HL-60 (cell line): ENCODE measurements around the gene ITGA5.

Experiments used
- DNase-seq, 2 experiments: peaks; one replicate each; pipeline ENCODE4 v3.0.0-alpha.2; 2010 to 2020; ENCODE audit warnings: low read depth in 1 of 2, low spot score in 1 of 2
- H3K27ac ChIP-seq: fragments of 250-450 bp; sonication (Bioruptor Pico); replicated peaks from 2 replicates; pipeline ENCODE4 v1.5.1; 2020; ENCODE audit warnings: mild to moderate bottlenecking, moderate library complexity
- H3K27me3 ChIP-seq: fragments of 250-450 bp; sonication (Bioruptor Pico); 2 replicates; pipeline ENCODE4 v1.5.1; 2021; ENCODE audit warnings: mild to moderate bottlenecking, moderate library complexity; ENCODE audit not compliant: insufficient read depth, poor library complexity, severe bottlenecking
- H3K4me3 ChIP-seq: replicated peaks from 2 replicates; pipeline ENCODE4 v1.5.1; 2011; ENCODE audit warnings: mild to moderate bottlenecking, control low read depth, low read length; ENCODE audit not compliant: insufficient read depth
- GABPA ChIP-seq: IDR thresholded peaks from 2 replicates; pipeline ENCODE4 v1.6.1; 2012; ENCODE audit warnings: low read depth
- POLR2AphosphoS5 ChIP-seq: IDR thresholded peaks from 2 replicates; pipeline ENCODE4 v1.6.1; 2012; ENCODE audit warnings: low read depth
- SPI1 ChIP-seq: IDR thresholded peaks from 2 replicates; pipeline ENCODE4 v1.6.1; 2012; ENCODE audit warnings: low read depth, mild to moderate bottlenecking, borderline replicate concordance
- TF ChIP-seq, protein P1 (sequence below): IDR thresholded peaks from one replicate; pipeline ENCODE4 v1.5.1; 2011; ENCODE audit warnings: low read length, control low read depth, inconsistent platforms; ENCODE audit not compliant: insufficient read depth
- TF ChIP-seq, protein P2 (sequence below): IDR thresholded peaks from 2 replicates; pipeline ENCODE4 v1.6.1; 2012; ENCODE audit warnings: low read depth; ENCODE audit not compliant: insufficient replicate concordance

The ITGA5 gene

DNA sequence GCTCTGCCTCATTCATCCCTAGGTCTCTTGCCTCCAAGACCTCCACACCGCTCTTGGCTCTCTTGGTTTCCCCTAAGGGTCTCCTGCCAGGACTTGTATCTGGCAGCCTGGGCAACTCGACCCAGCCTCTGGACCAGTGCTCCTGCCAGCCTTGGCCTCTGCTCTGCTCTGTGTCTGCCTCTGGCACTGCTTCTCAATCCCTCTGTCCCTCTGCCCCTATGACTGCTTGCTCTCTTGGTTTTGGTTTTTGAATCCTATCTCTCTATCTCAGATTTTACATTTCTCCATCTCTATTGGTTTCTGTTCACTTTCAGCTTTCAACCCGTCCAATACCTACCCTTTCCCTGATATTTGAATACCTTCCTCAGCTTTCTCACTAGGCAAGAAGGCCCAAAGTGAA lies 6.3 kb downstream of the ITGA5 start:
- peak overlapping the region; percentile 31 for H3K4me3 ChIP-seq

DNA sequence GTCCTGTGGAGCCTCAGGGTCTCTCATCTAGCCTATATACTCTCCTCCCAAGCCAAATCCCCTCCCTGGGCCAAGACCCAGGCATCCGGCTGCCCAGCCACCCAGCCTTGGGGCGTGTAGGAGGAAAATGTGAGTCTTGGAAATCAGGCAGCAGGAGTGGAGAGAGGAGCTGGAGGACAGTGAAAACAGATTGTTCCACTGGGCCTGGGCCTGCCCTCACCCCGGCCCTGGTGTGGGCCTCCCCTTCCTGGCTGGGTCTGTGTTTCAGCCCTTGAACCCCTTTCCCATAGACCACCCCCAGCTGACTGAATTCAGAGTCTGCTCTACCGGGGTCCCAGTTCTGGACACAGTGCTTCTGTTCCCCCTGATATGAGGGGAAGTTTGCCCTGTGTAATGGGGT lies 6.7 kb downstream of the ITGA5 start:
- TF ChIP-seq, protein P1, sequence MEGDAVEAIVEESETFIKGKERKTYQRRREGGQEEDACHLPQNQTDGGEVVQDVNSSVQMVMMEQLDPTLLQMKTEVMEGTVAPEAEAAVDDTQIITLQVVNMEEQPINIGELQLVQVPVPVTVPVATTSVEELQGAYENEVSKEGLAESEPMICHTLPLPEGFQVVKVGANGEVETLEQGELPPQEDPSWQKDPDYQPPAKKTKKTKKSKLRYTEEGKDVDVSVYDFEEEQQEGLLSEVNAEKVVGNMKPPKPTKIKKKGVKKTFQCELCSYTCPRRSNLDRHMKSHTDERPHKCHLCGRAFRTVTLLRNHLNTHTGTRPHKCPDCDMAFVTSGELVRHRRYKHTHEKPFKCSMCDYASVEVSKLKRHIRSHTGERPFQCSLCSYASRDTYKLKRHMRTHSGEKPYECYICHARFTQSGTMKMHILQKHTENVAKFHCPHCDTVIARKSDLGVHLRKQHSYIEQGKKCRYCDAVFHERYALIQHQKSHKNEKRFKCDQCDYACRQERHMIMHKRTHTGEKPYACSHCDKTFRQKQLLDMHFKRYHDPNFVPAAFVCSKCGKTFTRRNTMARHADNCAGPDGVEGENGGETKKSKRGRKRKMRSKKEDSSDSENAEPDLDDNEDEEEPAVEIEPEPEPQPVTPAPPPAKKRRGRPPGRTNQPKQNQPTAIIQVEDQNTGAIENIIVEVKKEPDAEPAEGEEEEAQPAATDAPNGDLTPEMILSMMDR, result no peak
- TF ChIP-seq GABPA (no peak), SPI1 (no peak), POLR2AphosphoS5 (no peak; the same call in 1 of the 2 replicates)
- TF ChIP-seq, protein P2, sequence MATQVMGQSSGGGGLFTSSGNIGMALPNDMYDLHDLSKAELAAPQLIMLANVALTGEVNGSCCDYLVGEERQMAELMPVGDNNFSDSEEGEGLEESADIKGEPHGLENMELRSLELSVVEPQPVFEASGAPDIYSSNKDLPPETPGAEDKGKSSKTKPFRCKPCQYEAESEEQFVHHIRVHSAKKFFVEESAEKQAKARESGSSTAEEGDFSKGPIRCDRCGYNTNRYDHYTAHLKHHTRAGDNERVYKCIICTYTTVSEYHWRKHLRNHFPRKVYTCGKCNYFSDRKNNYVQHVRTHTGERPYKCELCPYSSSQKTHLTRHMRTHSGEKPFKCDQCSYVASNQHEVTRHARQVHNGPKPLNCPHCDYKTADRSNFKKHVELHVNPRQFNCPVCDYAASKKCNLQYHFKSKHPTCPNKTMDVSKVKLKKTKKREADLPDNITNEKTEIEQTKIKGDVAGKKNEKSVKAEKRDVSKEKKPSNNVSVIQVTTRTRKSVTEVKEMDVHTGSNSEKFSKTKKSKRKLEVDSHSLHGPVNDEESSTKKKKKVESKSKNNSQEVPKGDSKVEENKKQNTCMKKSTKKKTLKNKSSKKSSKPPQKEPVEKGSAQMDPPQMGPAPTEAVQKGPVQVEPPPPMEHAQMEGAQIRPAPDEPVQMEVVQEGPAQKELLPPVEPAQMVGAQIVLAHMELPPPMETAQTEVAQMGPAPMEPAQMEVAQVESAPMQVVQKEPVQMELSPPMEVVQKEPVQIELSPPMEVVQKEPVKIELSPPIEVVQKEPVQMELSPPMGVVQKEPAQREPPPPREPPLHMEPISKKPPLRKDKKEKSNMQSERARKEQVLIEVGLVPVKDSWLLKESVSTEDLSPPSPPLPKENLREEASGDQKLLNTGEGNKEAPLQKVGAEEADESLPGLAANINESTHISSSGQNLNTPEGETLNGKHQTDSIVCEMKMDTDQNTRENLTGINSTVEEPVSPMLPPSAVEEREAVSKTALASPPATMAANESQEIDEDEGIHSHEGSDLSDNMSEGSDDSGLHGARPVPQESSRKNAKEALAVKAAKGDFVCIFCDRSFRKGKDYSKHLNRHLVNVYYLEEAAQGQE, result no peak
- DNase-seq, result no peak
- H3K27ac ChIP-seq, result peak overlapping the region; percentile 88
- no peaks in the 10 kb centered on the region for H3K27me3 ChIP-seq
- H3K4me3 ChIP-seq, result 0 out of 2 replicates have a peak overlapping the region, but pooled peaks have one; percentile 6

More for the DNA sequence above, 6.3 kb downstream of the ITGA5 start:
- TF ChIP-seq, protein P1, result no peak
- TF ChIP-seq POLR2AphosphoS5 (no peak), SPI1 (no peak), GABPA (no peak)
- TF ChIP-seq, protein P2, result no peak
- peak overlapping the region; percentile 88 for H3K27ac ChIP-seq
- DNase-seq, result no peak
- H3K27me3 ChIP-seq, result no peaks in the 10 kb centered on the region

DNA sequence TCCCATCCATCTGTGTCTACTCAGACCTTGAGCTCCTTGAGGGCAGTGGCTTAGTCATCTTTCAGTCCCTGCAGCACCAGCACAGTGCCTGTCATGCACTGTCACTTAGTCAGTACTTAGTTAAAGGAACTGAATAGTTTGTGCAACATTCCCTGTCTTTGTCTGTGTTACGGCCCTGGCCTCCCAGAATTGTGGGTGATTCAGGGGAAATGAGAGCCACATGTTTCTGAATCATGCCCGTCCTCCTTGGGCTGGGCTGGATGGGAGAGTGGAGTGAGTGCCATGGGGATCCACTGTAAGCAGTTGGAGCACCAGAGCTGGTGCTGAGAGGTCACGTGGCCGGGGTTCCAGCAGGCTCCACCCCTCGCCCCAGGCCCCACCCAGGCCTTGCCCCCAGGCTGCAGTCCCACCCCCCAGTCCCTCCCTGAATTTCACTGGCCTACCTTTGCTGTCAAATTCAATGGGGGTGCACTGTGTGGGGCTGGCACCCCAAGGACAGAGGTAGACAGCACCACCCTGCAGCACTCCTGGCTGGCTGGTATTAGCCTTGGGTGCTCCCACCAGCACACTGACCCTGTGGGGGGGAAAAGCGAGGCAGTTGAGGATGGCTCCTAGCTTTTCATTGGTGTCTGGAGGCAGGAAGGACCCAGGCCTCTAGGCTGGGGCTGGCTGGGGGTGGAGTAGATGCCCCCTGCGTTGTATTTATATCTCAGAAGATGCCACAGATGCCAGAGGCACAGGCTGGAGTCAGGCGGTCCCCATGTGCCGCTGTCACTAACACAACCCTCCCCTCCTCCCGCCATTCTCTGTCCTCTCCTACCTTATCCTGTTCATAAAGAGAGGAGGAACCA lies 7.5 kb downstream of the ITGA5 start:
- H3K27me3 ChIP-seq, result no peaks in the 10 kb centered on the region
- peak overlapping the region; percentile 88 for H3K27ac ChIP-seq
- TF ChIP-seq POLR2AphosphoS5, result no peak
- TF ChIP-seq SPI1, result peak; percentile 40; the same call in 1 of the 2 replicates
- no peak overlapping the region for H3K4me3 ChIP-seq
- peak; percentile 85 to 88 for DNase-seq

DNA sequence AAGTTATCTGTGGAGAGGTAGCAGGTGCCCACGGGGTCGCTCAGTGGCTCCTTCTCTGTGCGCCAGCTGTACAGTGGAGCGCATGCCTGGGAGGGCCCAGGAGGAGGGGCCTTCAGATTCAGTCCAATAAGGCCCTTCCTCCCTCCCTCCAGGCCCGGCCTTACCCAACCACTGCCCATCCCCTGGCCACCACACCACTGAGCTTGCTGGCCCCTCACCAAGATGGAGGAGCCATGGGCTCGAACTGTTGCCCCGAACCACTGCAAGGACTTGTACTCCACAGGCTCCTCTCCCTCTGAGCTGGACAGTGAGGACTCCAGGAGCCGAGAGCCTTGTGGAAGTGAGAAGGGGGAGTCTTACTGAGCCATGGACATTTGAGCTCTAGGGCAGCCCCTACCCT lies 9.8 kb downstream of the ITGA5 start:
- TF ChIP-seq, protein P2, result no peak
- TF ChIP-seq GABPA, result no peak
- TF ChIP-seq, protein P1, result no peak
- TF ChIP-seq SPI1, result no peak
- no peak for TF ChIP-seq POLR2AphosphoS5
- no peak for DNase-seq
- Histone ChIP-seq H3K4me3 (no peak overlapping the region), H3K27me3 (no peaks in the 10 kb centered on the region), H3K27ac (no peak overlapping the region)
